ENCODE measurements around the gene FAM107A. TPM values are rescaled to one million over a fixed set of nuclear protein-coding genes. Genes with fewer than 3 reads are reported as not detected.

The FAM107A gene
- polyA plus RNA-seq, 1 donor (not counting 4 experiments of a cell fraction or from before 2014, with no cell fraction given), result not detected

DNA sequence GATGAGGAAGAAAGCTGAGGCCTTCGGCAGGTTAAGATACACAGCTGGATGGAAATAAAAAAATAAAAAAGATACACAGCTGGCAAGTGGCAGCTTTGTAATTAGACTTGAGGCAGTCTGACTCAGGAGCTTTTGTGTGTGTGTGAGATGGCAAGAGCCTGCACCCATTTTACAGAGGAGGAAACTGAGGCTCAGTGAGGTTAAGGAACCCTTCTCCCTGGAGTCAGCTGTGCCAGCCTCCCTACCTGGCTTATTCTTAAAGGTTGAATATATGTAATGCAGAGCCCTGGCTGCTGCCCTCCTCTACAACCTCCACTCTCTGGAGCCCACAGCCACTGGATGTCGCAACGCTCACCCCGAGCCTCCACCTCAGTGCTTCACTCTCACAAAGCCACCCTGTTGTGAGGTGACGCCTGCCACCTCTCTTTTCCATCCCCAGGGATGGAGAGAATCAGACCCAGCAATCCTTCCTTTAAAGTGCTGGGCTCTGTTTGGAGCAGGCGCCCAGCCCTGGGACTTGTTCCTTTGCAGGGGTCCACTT, 20.6 kb upstream of the FAM107A start:
- Histone ChIP-seq H4K20me1 (ENCODE audit: control insufficient read depth, extremely low read depth, insufficient read depth, low read length) (no peaks in the 10 kb centered on the region), H3K9me3 (ENCODE audit: control insufficient read depth, low read depth, low read length) (no peaks in the 10 kb centered on the region), H3K27ac (ENCODE audit: control insufficient read depth, insufficient read depth, low read length) (no peak overlapping the region), H3K27me3 (ENCODE audit: control insufficient read depth, extremely low read depth, insufficient read depth, low read length) (no peaks in the 10 kb centered on the region), H3K4me2 (ENCODE audit: control insufficient read depth, extremely low read depth, insufficient read depth, low read depth, low read length) (no peak overlapping the region), H3K4me3 (ENCODE audit: control insufficient read depth in 2 of 3, extremely low read depth in 1 of 3, insufficient read depth in 2 of 3, low read depth in 1 of 3, low read length in 3 of 3) (no peak overlapping the region), H3K9ac (ENCODE audit: control insufficient read depth, extremely low read depth, insufficient read depth, low read length) (no peak overlapping the region), H3K9me1 (ENCODE audit: control insufficient read depth, extremely low read depth, insufficient read depth, low read length) (no peaks in the 10 kb centered on the region), H3K79me2 (ENCODE audit: control insufficient read depth, insufficient read depth, low read length) (no peaks in the 10 kb centered on the region), H3K4me1 (ENCODE audit: control insufficient read depth, extremely low read depth, insufficient read depth, low read length) (no peaks in the 10 kb centered on the region), H2AFZ (ENCODE audit: control insufficient read depth, low read length) (no peak overlapping the region), H3K36me3 (ENCODE audit: control insufficient read depth in 2 of 2, extremely low read depth in 1 of 2, insufficient read depth in 2 of 2, low read length in 2 of 2) (no peaks in the 10 kb centered on the region)
- FAIRE-seq, result no peak
- DNase-seq (ENCODE audit: low read depth, low spot score), result no peak
- TF ChIP-seq, protein P1, sequence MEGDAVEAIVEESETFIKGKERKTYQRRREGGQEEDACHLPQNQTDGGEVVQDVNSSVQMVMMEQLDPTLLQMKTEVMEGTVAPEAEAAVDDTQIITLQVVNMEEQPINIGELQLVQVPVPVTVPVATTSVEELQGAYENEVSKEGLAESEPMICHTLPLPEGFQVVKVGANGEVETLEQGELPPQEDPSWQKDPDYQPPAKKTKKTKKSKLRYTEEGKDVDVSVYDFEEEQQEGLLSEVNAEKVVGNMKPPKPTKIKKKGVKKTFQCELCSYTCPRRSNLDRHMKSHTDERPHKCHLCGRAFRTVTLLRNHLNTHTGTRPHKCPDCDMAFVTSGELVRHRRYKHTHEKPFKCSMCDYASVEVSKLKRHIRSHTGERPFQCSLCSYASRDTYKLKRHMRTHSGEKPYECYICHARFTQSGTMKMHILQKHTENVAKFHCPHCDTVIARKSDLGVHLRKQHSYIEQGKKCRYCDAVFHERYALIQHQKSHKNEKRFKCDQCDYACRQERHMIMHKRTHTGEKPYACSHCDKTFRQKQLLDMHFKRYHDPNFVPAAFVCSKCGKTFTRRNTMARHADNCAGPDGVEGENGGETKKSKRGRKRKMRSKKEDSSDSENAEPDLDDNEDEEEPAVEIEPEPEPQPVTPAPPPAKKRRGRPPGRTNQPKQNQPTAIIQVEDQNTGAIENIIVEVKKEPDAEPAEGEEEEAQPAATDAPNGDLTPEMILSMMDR (optimal IDR thresholded peaks at IDR 0.05 in 1 of 3, IDR thresholded peaks at IDR 0.05 in 1 of 3, conservative IDR thresholded peaks at IDR 0.05 in 1 of 3; ENCODE audit: extremely low read depth in 1 of 3, insufficient read depth in 2 of 3, low read length in 3 of 3), result no peak
- TF ChIP-seq EZH2 (IDR thresholded peaks at IDR 0.05; ENCODE audit: low read length), result no peak
- dilution Hi-C loops (cut with MboI; ENCODE audit: extremely low pct_ligation_motif_present, low sequenced_read_pairs), result no loop called here

DNA sequence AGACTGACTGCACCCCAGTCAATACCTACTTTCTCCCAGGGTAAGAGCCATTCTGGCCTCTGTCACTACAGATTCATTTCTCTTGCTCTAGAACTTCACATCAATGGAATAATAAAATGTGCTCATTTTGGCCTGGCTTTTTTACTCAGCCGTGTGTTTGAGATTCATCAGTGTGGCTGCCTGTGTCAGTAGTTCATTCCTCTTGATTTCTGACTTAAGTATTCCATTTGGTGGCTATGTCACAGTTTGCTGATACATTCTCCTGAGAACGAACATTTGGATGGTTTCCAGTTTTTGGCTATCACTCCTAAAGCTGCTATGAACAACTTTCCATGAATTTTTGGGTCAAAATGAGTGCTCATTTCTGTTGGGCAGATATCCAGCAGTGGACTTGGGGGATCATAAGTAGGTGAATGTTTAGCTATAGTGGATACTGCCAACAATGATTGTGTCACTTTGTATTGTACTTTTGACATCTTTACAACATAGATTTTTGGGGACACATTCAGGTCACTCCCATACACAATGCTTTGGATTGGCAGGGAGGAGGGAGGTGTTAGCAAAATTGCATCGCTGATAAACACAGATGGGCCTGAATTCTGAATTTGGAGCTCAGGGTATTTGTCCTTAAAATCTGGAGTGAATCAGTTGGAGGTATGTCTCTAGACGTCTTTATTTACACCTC, 19.8 kb upstream of the FAM107A start:
- DNase-seq (ENCODE audit: low read depth, low spot score) (no peak), FAIRE-seq (no peak)
- no peak overlapping the region for H3K4me3 ChIP-seq (ENCODE audit: control insufficient read depth in 2 of 3, extremely low read depth in 1 of 3, insufficient read depth in 2 of 3, low read depth in 1 of 3, low read length in 3 of 3)
- H3K9me1 ChIP-seq (ENCODE audit: control insufficient read depth, extremely low read depth, insufficient read depth, low read length), result no peaks in the 10 kb centered on the region
- no peak overlapping the region for H3K4me2 ChIP-seq (ENCODE audit: control insufficient read depth, extremely low read depth, insufficient read depth, low read depth, low read length)
- H3K79me2 ChIP-seq (ENCODE audit: control insufficient read depth, insufficient read depth, low read length), result no peaks in the 10 kb centered on the region
- H3K9ac ChIP-seq (ENCODE audit: control insufficient read depth, extremely low read depth, insufficient read depth, low read length), result no peak overlapping the region
- H3K36me3 ChIP-seq (ENCODE audit: control insufficient read depth in 2 of 2, extremely low read depth in 1 of 2, insufficient read depth in 2 of 2, low read length in 2 of 2), result no peaks in the 10 kb centered on the region
- no peaks in the 10 kb centered on the region for H3K27me3 ChIP-seq (ENCODE audit: control insufficient read depth, extremely low read depth, insufficient read depth, low read length)
- H3K27ac ChIP-seq (ENCODE audit: control insufficient read depth, insufficient read depth, low read length), result no peak overlapping the region
- no peaks in the 10 kb centered on the region for H3K9me3 ChIP-seq (ENCODE audit: control insufficient read depth, low read depth, low read length)
- dilution Hi-C loops (cut with MboI; ENCODE audit: extremely low pct_ligation_motif_present, low sequenced_read_pairs), result no loop called here
- TF ChIP-seq, protein P1 (optimal IDR thresholded peaks at IDR 0.05 in 1 of 3, IDR thresholded peaks at IDR 0.05 in 1 of 3, conservative IDR thresholded peaks at IDR 0.05 in 1 of 3; ENCODE audit: extremely low read depth in 1 of 3, insufficient read depth in 2 of 3, low read length in 3 of 3), result no peak
- no peak for TF ChIP-seq EZH2 (IDR thresholded peaks at IDR 0.05; ENCODE audit: low read length)
- H3K4me1 ChIP-seq (ENCODE audit: control insufficient read depth, extremely low read depth, insufficient read depth, low read length), result no peaks in the 10 kb centered on the region
- H2AFZ ChIP-seq (ENCODE audit: control insufficient read depth, low read length), result no peak overlapping the region
- no peaks in the 10 kb centered on the region for H4K20me1 ChIP-seq (ENCODE audit: control insufficient read depth, extremely low read depth, insufficient read depth, low read length)
